Adrenal gland (tissue), 5 donors: Measurements from ENCODE around the gene HSF2BP.

ENCODE experiments used
- CTCF ChIP-seq, 6 experiments: fragments of 450-650 bp in 4 of 6; fragments of 200-600 bp in 2 of 6; sonication (generic) in 1 of 6; IDR thresholded peaks; 1 replicate in 5 of 6; 2 replicates in 1 of 6; pipeline versions ENCODE4 v1.5.1 to v1.8.0; 2016 to 2021; ENCODE audit warnings: antibody characterized with exemption in 6 of 6, mild to moderate bottlenecking in 2 of 6, moderate library complexity in 1 of 6
- POLR2A ChIP-seq, 2 donors: fragments of 450-650 bp; IDR thresholded peaks; one replicate each; pipeline ENCODE4 v1.6.1; 2017; ENCODE audit warnings: antibody characterized with exemption in 2 of 2, mild to moderate bottlenecking in 2 of 2, moderate library complexity in 1 of 2
- donor health status: DM: no; HTN: no; CAD: no.

- no peak for TF ChIP-seq CTCF (IDR thresholded peaks at IDR 0.05)
- TF ChIP-seq POLR2A (IDR thresholded peaks at IDR 0.05) = no peak
These were observed 3.7 kb upstream of the HSF2BP start for GRCh38 chr21:43663033-43663432.
